Stimulated activated CD8-positive, alpha-beta memory T cell treated with anti-CD3 and anti-CD28 coated beads, Interleukin-4, amount 100 ng/mL, for 24 hours (primary cell): ENCODE data around the gene ZIK1.

Experiments used
- DNase-seq: peaks from one replicate; pipeline ENCODE4 v3.0.0-alpha.2; 2020; ENCODE audit warnings: low read depth

ZIK1 gene

DNA sequence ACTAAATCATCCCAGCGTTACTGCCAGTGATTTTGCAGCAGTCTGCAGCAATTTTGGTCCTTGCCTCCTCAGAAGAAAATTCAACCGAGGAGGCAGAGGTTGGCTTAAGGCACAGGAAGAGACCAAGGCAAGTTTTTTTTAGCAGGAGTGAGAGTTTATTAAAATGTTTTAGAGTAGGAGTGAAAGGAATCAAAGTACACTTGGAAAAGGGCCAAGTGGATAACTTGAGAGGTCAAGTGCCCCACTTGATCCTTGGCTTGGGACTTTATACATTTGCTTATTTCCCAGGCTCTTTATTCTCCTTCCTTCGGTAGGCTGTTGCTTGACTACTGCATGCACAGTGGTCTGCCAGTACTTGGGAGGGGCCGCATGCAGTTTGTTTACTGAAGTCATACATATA lies 27.2 kb downstream of the ZIK1 start:
- no peak for DNase-seq

DNA sequence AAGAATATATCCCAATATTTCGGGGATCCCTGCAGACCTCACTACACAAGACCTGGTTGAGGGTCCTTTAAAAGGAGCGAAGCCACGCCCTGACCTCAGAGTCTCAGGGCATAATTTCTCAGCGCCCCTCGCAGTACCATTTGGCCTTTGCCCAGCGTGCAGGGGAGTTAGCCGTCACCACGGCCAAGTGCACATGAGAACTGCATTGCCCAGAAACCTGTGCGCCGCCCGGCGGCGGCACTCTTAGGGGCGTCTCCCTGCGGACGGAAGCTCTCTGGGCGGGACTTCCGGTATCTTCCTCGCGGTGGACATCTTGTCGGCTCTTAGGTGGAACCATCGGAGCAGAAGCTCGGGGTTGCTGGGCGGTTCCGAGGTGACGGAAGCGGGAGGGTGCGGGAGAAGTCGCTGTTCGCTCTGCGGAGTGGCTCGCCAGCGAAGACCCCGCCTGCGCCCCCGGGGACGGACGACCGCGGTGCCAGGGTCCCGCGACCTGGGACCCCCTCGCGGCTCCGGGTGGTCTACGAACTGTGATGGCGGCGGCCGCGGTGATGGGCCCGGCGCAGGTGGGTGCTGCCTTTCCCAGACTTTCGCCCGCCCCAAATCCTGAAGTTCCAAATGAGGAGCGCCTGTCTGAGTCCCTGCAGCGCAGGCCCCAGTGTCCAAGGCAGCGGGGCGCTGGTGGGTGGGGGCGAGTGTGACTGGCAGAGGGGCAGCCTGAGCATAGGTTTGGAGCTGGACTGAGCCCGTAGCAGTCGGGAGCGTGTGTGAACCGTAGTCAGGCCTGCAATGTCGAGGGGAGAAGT lies 30.2 kb downstream of the ZIK1 start, which contains the start of gene ZNF134:
Gene ZNF134 (plus strand): TSS at position 302 of the 803 bp plus-strand sequence. CDS start 5,227 bp downstream, outside the sequence.
- DNase-seq = peak; percentile 85

DNA sequence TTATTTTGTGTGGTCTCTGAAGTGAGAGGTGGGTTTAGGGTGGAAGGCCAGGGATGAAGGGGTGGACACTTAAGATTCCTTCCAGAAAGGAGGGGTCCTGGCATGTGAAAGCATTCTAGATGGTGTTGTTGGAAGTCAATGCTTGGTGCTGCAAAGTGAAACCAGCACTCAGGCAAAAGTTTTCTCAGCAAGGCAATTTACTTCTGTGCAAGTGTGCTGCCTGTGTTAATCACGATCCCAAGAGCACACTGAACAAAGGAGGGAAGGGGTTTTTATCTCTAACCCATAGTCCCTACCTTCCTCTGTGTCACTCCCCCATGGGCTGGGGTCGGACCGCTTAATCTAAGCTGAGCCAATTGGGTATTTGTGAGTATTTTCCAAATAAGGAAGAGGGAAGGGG lies 31.4 kb downstream of the ZIK1 start:
- DNase-seq = no peak

DNA sequence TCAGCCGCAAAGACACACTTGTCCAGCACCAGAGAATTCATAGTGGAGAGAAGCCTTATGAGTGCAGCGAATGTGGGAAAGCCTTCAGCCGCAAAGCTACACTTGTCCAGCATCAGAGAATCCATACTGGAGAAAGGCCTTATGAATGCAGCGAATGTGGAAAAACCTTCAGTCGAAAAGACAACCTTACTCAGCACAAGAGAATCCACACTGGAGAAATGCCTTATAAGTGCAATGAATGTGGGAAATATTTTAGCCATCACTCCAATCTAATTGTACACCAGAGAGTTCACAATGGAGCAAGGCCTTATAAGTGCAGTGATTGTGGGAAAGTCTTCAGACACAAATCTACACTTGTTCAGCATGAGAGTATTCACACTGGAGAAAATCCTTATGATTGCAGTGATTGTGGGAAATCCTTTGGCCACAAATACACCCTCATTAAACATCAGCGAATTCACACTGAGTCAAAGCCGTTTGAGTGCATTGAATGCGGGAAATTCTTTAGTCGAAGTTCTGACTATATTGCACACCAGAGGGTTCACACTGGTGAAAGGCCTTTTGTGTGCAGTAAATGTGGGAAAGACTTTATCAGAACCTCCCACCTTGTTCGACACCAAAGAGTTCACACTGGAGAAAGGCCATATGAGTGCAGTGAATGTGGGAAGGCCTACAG lies 36.9 kb downstream of the ZIK1 start:
- no peak for DNase-seq

DNA sequence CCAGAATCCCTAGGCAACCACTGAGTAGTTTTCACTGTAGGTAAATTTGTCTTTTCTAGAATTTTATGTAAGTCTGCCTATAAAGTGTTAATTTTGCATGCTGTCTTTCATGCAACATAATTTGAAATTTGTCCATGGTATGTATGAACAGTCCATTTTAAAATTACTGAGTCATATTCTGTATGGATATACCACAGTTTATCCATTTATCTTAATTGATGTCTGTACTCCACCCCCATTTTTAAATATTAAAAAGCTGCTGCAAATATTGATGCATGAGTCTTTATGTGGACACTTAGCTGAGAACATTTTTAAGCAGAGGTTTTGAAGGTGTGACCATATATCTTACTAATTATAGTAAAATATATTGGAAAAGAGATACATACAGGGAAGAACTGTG lies 39.1 kb downstream of the ZIK1 start:
- no peak for DNase-seq

DNA sequence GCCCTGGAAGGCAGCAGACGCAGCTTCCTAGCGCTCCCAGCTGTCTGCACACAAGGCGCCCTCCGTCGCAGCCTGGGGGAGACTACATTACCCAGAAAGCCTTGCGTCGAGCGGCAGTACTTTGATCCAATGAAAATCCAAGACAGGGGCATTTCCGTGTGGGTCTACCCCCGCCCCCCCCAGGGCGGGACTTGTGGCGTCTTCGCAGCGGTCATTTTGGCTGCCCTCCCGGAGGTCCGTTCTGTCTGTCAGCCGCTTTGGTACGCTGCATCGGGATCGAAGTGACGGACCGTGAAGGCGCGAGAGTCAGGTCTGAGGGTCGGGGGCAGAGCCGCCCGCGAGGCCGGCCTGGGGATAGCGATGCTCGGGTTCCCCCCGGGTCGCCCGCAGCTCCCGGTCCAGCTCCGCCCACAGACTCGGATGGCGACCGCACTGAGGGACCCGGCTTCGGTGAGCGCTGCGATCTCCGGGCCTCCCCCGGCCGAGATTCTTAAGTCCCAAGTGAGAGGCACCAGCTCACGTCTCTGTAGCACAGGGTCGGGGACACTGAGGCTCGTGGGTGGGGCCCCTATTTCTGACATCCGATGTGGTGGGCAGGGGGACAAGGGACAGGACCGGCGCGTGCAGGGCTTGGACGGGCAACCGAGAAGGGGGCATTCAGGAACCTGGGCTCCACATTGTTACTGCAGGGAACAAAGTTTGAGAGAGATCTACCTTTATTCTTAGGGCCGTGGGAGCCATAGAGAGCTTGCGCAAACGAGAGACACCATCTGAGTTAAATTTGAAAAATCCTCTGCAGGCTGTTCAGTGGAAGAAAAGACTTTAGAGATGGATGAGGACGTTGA lies 49.3 kb downstream of the ZIK1 start, which contains the start of gene ZNF211:
Gene ZNF211 (plus strand): TSS at position 182 of the 845 bp plus-strand sequence. CDS start 179 bp downstream, at position 361.
- DNase-seq = peak; percentile 77

DNA sequence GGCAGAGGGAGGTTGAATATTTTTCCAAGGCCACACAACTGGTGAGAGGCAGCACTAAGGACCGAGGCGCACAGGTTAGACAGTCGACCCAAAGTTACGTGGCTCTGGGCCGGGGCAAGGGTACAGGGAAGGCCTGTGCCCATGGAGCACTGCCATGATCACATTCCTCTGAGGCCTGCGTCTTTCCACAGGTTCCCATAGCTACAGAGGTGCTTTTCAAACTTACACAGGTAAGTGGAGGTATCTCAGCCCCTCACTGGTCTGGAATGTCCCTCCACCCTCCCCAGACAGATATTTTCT lies 49.8 kb downstream of the ZIK1 start:
- no peak for DNase-seq

DNA sequence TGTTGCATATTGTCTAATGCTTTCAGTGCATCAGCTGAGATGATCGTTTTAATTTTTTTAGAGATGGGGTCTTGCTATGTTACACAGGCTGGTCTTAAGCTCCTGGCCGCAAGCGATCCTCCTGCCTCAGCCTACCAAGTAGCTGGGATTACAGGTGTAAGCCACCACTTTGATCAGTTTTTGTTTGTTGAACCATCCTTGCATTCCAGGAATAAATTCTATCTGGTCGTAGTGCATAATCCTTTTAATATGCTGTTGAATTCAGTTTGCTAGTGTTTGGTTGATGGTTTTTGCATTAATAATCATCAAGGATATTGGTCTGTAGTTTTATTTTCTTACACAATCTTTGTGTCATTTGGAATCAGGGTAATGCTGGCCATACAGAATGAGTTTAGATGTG lies 53.4 kb downstream of the ZIK1 start:
- no peak for DNase-seq

DNA sequence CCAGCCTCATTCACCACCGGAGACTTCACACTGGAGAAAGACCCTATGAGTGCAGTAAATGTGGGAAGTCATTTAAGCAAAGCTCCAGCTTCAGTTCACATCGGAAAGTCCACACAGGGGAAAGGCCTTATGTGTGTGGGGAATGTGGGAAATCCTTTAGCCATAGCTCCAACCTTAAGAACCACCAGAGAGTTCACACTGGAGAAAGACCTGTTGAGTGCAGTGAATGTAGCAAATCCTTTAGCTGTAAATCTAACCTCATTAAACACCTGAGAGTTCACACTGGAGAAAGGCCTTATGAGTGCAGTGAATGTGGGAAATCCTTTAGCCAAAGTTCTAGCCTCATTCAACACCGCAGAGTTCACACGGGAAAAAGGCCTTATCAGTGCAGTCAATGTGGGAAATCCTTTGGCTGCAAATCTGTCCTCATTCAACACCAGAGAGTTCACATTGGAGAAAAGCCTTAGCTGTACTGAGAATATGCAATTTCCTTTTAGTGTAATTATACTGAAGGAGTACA lies 57.8 kb downstream of the ZIK1 start:
- no peak for DNase-seq

DNA sequence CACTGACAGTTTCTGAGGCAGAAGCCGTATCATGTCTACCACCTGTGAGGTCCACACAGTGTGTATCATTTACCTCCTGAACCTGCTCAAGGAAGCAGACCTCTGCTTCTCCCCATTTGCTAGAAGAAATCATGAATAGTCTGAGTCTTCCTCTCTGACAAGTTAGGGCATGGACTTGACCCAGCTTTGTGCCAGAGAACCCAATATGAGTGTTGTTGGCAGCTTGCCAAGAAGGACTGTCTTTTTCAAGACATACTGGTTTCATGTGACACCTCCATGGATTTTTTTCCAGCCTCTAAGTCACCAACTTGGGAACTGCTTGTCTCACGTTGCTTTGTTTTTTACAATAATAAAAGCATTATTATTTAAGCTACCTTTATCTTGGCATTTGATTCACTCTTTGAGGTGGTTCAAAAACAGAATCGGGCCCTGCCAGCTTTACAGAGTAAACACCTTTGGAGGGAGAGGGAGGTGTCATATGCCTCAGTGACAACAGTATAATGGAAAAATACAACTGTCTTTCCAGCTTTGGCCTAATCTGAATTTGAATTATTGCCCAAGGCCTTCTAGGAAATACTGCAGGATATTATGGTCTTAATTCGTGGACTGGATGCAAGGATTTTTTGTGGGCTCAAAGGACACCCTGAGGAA lies 58.6 kb downstream of the ZIK1 start:
- no peak for DNase-seq
